K562 (cell line): ENCODE measurements around the gene ZNF473. TPM values are rescaled to one million over a fixed set of nuclear protein-coding genes. Genes with fewer than 3 reads are reported as not detected.

ENCODE experiments used
- ARID1B ChIP-seq: fragments of 450-650 bp; IDR thresholded peaks from 2 replicates; pipeline ENCODE4 v1.6.1; 2016; ENCODE audit warnings: antibody characterized with exemption, mild to moderate bottlenecking, inconsistent platforms
- CBFA2T3 ChIP-seq: fragments of 450-650 bp; IDR thresholded peaks from 2 replicates; pipeline ENCODE4 v1.6.1; 2017
- DACH1 ChIP-seq: fragments of 450-650 bp; IDR thresholded peaks from 2 replicates; pipeline ENCODE4 v1.6.1; 2018; ENCODE audit not compliant: partially characterized antibody
- DPF2 ChIP-seq: fragments of 450-650 bp; IDR thresholded peaks from 2 replicates; pipeline ENCODE4 v1.6.1; 2016
- ETS2 ChIP-seq: IDR thresholded peaks from 2 replicates; pipeline ENCODE4 v1.6.1; 2016; ENCODE audit warnings: borderline replicate concordance, missing genetic modification characterization, mild to moderate bottlenecking, moderate library complexity, missing compliant biosample characterization; ENCODE audit not compliant: poor library complexity, severe bottlenecking
- EWSR1 ChIP-seq: fragments of 450-650 bp; IDR thresholded peaks from 2 replicates; pipeline ENCODE4 v1.6.1; 2018; ENCODE audit warnings: borderline replicate concordance, mild to moderate bottlenecking, low read depth, moderate library complexity; ENCODE audit not compliant: partially characterized antibody
- FOXM1 ChIP-seq, 2 experiments: fragments of 450-650 bp in 1 of 2; sonication (generic) in 1 of 2; formaldehyde crosslinking in 1 of 2; IDR thresholded peaks; 2 replicates each; pipeline versions ENCODE4 v1.6.1 to v1.9.0; 2017 to 2022; ENCODE audit warnings: low read depth in 2 of 2, mild to moderate bottlenecking in 2 of 2, missing genetic modification reagents in 1 of 2, moderate library complexity in 1 of 2
- HDAC1 ChIP-seq, 2 experiments: fragments of 450-650 bp; IDR thresholded peaks; 2 replicates each; pipeline ENCODE4 v1.6.1; 2016 to 2017; ENCODE audit warnings: inconsistent platforms in 1 of 2, mild to moderate bottlenecking in 1 of 2, moderate library complexity in 1 of 2
- KDM1A ChIP-seq, 2 experiments: fragments of 450-650 bp; IDR thresholded peaks; 2 replicates each; pipeline ENCODE4 v1.6.1; 2016; ENCODE audit warnings: mild to moderate bottlenecking in 2 of 2
- MAZ ChIP-seq, 2 experiments: fragments of 450-650 bp in 1 of 2; sonication (generic) in 1 of 2; formaldehyde crosslinking; IDR thresholded peaks in 1 of 2; conservative IDR thresholded peaks in 1 of 2; 2 replicates each; pipeline versions ENCODE4 v1.4.0 to v1.5.0; 2020; ENCODE audit warnings: mild to moderate bottlenecking in 1 of 2, missing genetic modification reagents in 1 of 2
- MECOM ChIP-seq: fragments of 250-450 bp; sonication (Bioruptor Pico); IDR thresholded peaks from 2 replicates; pipeline ENCODE4 v1.8.0; 2022; ENCODE audit warnings: inconsistent platforms
- MTA2 ChIP-seq: fragments of 450-650 bp; IDR thresholded peaks from 2 replicates; pipeline ENCODE4 v1.6.1; 2016; ENCODE audit warnings: low read depth
- NFIC ChIP-seq: fragments of 450-650 bp; IDR thresholded peaks from 2 replicates; pipeline ENCODE4 v1.6.1; 2017; ENCODE audit warnings: mild to moderate bottlenecking, inconsistent platforms
- NR4A1 ChIP-seq, 2 experiments: fragments of 250-450 bp in 1 of 2; fragments of 450-650 bp in 1 of 2; sonication (Bioruptor Pico) in 1 of 2; IDR thresholded peaks; 2 replicates each; pipeline versions ENCODE4 v1.4.0 to v1.6.1; 2016 to 2020; ENCODE audit warnings: mild to moderate bottlenecking in 2 of 2, missing compliant biosample characterization in 1 of 2, missing genetic modification characterization in 1 of 2, moderate library complexity in 1 of 2
- POLR2AphosphoS5 ChIP-seq: IDR thresholded peaks from 2 replicates; pipeline ENCODE4 v1.6.1; 2011; ENCODE audit warnings: mild to moderate bottlenecking, low read depth, low read length, moderate library complexity; ENCODE audit not compliant: control insufficient read depth, insufficient read depth
- POLR3A ChIP-seq: IDR thresholded peaks from 2 replicates; pipeline ENCODE4 v1.6.1; 2011; ENCODE audit warnings: borderline replicate concordance, mild to moderate bottlenecking, moderate library complexity; ENCODE audit not compliant: insufficient read length, insufficient read depth; ENCODE audit errors: extremely low read depth
- TBP ChIP-seq: optimal IDR thresholded peaks from 2 replicates; pipeline ENCODE3; 2011; ENCODE audit warnings: low read depth, low read length, improper control_type of control experiment
- TEAD1 ChIP-seq, 2 experiments: fragments of 450-650 bp in 1 of 2; sonication (generic) in 1 of 2; formaldehyde crosslinking; IDR thresholded peaks; 2 replicates each; pipeline versions ENCODE4 v1.4.0 to v1.8.0; 2020 to 2022; ENCODE audit warnings: mild to moderate bottlenecking in 2 of 2, missing genetic modification reagents in 1 of 2
- ZBTB7A ChIP-seq: IDR thresholded peaks from 2 replicates; pipeline ENCODE4 v1.6.1; 2011; ENCODE audit warnings: low read depth, mild to moderate bottlenecking, low read length, moderate library complexity, borderline replicate concordance; ENCODE audit not compliant: control insufficient read depth
- ZNF347 ChIP-seq: fragments of 450-650 bp; formaldehyde crosslinking; IDR thresholded peaks from 2 replicates; pipeline ENCODE4 v1.4.0; 2020; ENCODE audit warnings: low read depth, mild to moderate bottlenecking, moderate library complexity
- polyA plus RNA-seq, 8 experiments: library from polyadenylated mRNA; depleted of rRNA in 4 of 8; stranded (reverse) in 5 of 8; unstranded in 3 of 8; fragments of >200 nt; fragmentation: Nextera tagmentation in 2 of 8; fragmentation: Illumina TruSeq in 1 of 8; extraction: Ambion mirVana in 2 of 8; extraction: Trizol in 1 of 8; gene quantifications; 2 replicates each; pipeline versions ENCODE4 v1.2.1 to v1.2.3, GENCODE V29; 2011 to 2014; ENCODE audit warnings: inconsistent platforms in 1 of 8, missing spikeins in 1 of 8
- total RNA-seq, 7 experiments: library from RNA; depleted of rRNA in 6 of 7; stranded (reverse); fragments of >200 nt in 6 of 7; fragmentation: Illumina TruSeq in 2 of 7; extraction: Trizol in 2 of 7; gene quantifications; 2 replicates each; pipeline versions ENCODE4 v1.2.1 to v1.2.3, GENCODE V29; 2011 to 2021; ENCODE audit warnings: low replicate concordance in 1 of 7
- TF ChIP-seq, protein P1 (sequence below): fragments of 200-800 bp; sonication (Bioruptor generic); IDR thresholded peaks from 2 replicates; pipeline ENCODE4 v1.6.1; 2017; ENCODE audit warnings: missing genetic modification characterization, missing compliant biosample characterization
- TF ChIP-seq, protein P2 (sequence below): sonication (generic); formaldehyde crosslinking; IDR thresholded peaks from 2 replicates; pipeline ENCODE4 v1.8.1; 2023; ENCODE audit warnings: mild to moderate bottlenecking, missing genetic modification reagents

ZNF473 gene
- total and polyA plus RNA-seq, 9 of the 15 experiments (the other 6 are each of a cell fraction or from before 2014, with no cell fraction given), result 8.2 to 34.0 (median 28.5) TPM

DNA sequence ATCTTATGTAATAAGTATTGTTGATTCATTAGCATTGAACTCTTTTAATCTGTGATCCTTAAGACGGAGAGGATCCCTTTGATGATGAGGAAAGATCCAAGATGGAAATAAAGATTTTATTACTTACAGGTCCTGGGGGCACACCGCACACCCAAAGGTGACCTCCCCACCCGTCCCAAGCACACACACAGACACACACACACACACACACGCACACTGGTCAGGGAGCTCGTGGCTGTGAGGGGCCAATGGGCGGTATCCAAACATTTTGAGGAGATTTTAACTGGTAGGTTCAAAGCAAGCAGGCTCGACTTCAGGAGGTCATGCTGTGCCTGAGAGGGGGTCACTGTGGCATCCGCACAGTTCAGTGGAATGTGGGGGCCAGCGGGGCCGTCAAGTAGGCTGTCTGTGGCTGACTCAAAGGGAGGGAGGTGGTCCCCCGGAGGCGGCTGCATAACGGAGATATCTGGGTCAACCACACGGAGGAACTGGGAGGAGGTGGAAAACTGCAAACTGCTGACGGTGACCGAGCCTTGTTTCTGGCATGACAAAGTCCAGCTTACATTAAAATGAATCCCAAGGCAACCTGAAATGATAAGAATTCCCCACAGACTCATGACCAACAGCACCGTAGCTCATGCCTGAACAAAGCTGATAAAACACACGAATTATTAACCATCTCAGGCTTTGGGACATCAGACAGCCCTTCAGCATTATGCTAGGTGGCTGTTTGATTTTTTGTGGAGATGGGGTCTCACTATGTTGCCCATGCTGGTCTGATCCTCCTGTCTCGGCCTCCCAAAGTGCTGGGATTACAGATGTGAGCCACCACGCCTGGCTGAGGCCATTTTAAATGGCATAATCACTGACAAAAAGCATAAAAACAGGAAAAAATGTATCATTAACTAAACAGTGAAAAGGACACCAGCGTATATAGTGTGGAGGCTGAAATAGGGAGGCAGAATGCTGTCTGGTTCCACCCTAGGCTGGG lies 43.9 kb upstream of the ZNF473 start (continued):
- TF ChIP-seq CBFA2T3, result peak; percentile 89
- TF ChIP-seq FOXM1 (IDR thresholded peaks at IDR 0.05; ENCODE audit: low read depth), result peak; percentile 38; the same call in 1 of the 2 replicates
- peak; percentile 87; the same call in 1 of the 2 replicates for TF ChIP-seq FOXM1 (CRISPR knock-in tag; IDR thresholded peaks at IDR 0.05; ENCODE audit: low read depth)
- TF ChIP-seq NR4A1 (CRISPR knock-in tag; IDR thresholded peaks at IDR 0.05), result no peak
- TF ChIP-seq NR4A1 (tag; IDR thresholded peaks at IDR 0.05), result no peak
- no peak for TF ChIP-seq POLR3A
- TF ChIP-seq, protein P1, sequence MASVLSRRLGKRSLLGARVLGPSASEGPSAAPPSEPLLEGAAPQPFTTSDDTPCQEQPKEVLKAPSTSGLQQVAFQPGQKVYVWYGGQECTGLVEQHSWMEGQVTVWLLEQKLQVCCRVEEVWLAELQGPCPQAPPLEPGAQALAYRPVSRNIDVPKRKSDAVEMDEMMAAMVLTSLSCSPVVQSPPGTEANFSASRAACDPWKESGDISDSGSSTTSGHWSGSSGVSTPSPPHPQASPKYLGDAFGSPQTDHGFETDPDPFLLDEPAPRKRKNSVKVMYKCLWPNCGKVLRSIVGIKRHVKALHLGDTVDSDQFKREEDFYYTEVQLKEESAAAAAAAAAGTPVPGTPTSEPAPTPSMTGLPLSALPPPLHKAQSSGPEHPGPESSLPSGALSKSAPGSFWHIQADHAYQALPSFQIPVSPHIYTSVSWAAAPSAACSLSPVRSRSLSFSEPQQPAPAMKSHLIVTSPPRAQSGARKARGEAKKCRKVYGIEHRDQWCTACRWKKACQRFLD (CRISPR knock-in tag), result peak; percentile 48; the same call in 1 of the 2 replicates
- no peak for TF ChIP-seq ETS2 (tag)
- TF ChIP-seq, protein P2, sequence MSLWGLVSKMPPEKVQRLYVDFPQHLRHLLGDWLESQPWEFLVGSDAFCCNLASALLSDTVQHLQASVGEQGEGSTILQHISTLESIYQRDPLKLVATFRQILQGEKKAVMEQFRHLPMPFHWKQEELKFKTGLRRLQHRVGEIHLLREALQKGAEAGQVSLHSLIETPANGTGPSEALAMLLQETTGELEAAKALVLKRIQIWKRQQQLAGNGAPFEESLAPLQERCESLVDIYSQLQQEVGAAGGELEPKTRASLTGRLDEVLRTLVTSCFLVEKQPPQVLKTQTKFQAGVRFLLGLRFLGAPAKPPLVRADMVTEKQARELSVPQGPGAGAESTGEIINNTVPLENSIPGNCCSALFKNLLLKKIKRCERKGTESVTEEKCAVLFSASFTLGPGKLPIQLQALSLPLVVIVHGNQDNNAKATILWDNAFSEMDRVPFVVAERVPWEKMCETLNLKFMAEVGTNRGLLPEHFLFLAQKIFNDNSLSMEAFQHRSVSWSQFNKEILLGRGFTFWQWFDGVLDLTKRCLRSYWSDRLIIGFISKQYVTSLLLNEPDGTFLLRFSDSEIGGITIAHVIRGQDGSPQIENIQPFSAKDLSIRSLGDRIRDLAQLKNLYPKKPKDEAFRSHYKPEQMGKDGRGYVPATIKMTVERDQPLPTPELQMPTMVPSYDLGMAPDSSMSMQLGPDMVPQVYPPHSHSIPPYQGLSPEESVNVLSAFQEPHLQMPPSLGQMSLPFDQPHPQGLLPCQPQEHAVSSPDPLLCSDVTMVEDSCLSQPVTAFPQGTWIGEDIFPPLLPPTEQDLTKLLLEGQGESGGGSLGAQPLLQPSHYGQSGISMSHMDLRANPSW (CRISPR knock-in tag), result no peak
- peak; percentile 71; the same call in 1 of the 2 replicates for TF ChIP-seq ZBTB7A
- TF ChIP-seq MECOM (CRISPR knock-in tag), result no peak
- TF ChIP-seq ZNF347 (CRISPR knock-in tag), result no peak
- peak; percentile 80 for TF ChIP-seq ARID1B
- TF ChIP-seq TBP, result peak; percentile 24
- TF ChIP-seq HDAC1 (IDR thresholded peaks at IDR 0.05), result 0 out of 4 replicates have a peak, but pooled peaks of 1 of the 2 experiments have one; percentile 29
- peak; percentile 40 for TF ChIP-seq MTA2
- no peak for TF ChIP-seq DACH1
- 0 out of 4 replicates have a peak, but pooled peaks of 1 of the 2 experiments have one; percentile 40 for TF ChIP-seq MAZ (CRISPR knock-in tag; conservative IDR thresholded peaks at IDR 0.05 in 1 of 2, IDR thresholded peaks at IDR 0.05 in 1 of 2)
- TF ChIP-seq EWSR1, result no peak
- peak; percentile 58; the same call in 1 of the 2 replicates for TF ChIP-seq DPF2
- peak in 1 of 2 experiments; percentile 43; a peak in 3 of 4 replicates for TF ChIP-seq KDM1A (IDR thresholded peaks at IDR 0.05)
- TF ChIP-seq NFIC, result peak; percentile 19; the same call in 1 of the 2 replicates
- peak in 1 of 2 experiments; percentile 85; a peak in 1 of 4 replicates for TF ChIP-seq TEAD1 (CRISPR knock-in tag; IDR thresholded peaks at IDR 0.05)
- TF ChIP-seq POLR2AphosphoS5, result peak; percentile 45; the same call in 1 of the 2 replicates
